ENCODE data around the gene LLGL2.
"Not testable (repeated sequence)": the region's sequence is repeated elsewhere in the genome, so short reads cannot be mapped to it uniquely, and the experiment has no call there.

Gene LLGL2

DNA sequence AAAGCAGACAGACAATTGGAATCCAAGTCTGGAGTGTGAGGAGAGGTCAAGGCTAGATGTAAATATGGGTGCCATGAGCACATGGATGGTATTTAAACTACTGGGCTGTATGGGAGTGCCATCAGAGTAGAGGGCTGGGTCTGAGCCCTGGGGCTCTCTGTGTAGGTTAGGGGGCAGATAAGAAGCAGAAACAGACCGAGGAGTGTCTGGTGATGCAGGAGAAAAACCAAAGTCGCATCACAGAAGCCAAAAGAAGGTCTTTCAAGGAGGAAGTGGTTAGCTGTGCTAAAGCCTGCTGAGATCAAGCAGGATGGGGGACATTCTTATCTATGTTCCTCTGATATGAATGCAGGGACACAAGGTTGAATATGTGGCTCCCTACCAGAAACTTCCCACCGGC lies 7.3 kb upstream of the LLGL2 start:
- in situ Hi-C loops (cut with MboI; ENCODE audit: low pct_unique_long_range_greater_than_20kb, low sequenced_read_pairs, unreplicated experiment): no loop called here

DNA sequence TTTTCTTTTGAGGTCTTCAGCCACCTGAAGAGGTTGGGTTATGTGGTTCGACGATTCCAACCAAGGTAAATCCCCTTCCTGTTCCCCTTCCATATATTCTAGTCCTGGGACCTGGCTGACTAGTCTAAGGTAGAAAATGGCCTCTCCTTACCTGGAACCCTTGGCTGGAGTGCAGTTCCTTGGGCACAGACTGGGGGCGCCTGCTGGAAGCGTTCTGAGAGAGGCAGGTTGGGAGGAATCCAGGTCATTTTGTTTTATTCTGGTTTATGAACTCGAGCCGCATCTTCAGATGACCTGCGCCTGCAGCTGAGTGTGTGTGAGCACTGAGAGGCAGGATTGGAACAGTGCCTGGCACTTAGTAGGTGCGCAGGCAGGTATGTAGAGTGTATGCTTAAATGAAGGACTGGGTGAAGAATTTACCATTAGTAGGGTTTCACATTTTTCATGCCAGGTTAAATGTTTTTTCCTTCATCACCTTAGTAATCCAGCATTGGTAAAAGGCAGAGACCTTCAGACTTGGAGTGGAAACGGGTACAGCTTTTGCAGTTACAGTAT lies 6.4 kb upstream of the LLGL2 start:
- TF ChIP-seq, protein P1, sequence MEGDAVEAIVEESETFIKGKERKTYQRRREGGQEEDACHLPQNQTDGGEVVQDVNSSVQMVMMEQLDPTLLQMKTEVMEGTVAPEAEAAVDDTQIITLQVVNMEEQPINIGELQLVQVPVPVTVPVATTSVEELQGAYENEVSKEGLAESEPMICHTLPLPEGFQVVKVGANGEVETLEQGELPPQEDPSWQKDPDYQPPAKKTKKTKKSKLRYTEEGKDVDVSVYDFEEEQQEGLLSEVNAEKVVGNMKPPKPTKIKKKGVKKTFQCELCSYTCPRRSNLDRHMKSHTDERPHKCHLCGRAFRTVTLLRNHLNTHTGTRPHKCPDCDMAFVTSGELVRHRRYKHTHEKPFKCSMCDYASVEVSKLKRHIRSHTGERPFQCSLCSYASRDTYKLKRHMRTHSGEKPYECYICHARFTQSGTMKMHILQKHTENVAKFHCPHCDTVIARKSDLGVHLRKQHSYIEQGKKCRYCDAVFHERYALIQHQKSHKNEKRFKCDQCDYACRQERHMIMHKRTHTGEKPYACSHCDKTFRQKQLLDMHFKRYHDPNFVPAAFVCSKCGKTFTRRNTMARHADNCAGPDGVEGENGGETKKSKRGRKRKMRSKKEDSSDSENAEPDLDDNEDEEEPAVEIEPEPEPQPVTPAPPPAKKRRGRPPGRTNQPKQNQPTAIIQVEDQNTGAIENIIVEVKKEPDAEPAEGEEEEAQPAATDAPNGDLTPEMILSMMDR (IDR thresholded peaks at IDR 0.05; ENCODE audit: extremely low read depth, insufficient read depth, missing control alignments): no peak
- in situ Hi-C loops (cut with MboI; ENCODE audit: low pct_unique_long_range_greater_than_20kb, low sequenced_read_pairs, unreplicated experiment): no loop called here

More for the DNA sequence above, 7.3 kb upstream of the LLGL2 start:
- peak; percentile 77 for DNase-seq (ENCODE audit: low spot score)
- TF ChIP-seq, protein P1 (IDR thresholded peaks at IDR 0.05; ENCODE audit: extremely low read depth, insufficient read depth, missing control alignments): no peak

DNA sequence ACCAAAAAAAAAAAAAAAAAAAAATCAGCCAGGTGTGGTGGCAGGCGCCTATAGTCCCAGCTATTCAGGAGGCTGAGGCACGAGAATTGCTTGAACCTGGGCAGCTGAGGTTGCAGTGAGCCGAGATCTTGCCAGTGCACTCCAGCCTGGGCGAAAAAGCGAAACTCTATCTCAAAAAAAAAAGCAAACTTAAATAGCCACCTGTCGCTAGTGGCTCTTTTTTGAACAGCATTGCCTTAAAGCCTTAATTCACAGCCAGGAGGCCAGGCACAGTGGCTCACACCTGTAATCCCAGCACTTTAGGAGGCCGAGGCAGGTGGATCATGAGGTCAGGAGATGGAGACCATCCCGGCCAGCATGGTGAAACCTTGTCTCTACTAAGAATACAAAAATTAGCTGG lies 5.1 kb upstream of the LLGL2 start:
- DNase-seq (ENCODE audit: low spot score); in situ Hi-C loops (cut with MboI; ENCODE audit: low pct_unique_long_range_greater_than_20kb, low sequenced_read_pairs, unreplicated experiment): not testable (repeated sequence)

More for the DNA sequence above, 6.4 kb upstream of the LLGL2 start:
- no peak for DNase-seq (ENCODE audit: low spot score)

DNA sequence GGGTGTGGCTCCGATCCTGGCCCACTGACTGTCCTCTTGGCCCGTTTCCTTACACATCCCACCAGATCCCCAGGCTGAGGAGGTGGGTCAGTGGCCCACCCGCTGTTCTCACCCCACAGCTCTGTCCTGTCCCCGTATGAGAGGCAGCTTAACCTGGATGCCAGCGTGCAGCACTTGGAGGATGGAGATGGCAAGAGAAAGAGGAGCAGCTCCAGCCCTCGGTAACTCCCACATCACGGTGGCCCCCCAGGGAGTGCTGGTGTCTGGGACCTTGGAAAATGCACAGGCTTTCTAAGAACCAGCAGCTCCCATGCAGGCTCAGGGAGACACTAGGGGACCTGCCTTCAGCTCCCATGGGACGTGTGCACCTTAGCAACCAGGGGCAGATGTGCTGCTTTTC lies 4.2 kb upstream of the LLGL2 start:
- in situ Hi-C loops (cut with MboI; ENCODE audit: low pct_unique_long_range_greater_than_20kb, low sequenced_read_pairs, unreplicated experiment): no loop called here
- TF ChIP-seq, protein P1 (IDR thresholded peaks at IDR 0.05; ENCODE audit: extremely low read depth, insufficient read depth, missing control alignments): no peak
- no peak for DNase-seq (ENCODE audit: low spot score)

DNA sequence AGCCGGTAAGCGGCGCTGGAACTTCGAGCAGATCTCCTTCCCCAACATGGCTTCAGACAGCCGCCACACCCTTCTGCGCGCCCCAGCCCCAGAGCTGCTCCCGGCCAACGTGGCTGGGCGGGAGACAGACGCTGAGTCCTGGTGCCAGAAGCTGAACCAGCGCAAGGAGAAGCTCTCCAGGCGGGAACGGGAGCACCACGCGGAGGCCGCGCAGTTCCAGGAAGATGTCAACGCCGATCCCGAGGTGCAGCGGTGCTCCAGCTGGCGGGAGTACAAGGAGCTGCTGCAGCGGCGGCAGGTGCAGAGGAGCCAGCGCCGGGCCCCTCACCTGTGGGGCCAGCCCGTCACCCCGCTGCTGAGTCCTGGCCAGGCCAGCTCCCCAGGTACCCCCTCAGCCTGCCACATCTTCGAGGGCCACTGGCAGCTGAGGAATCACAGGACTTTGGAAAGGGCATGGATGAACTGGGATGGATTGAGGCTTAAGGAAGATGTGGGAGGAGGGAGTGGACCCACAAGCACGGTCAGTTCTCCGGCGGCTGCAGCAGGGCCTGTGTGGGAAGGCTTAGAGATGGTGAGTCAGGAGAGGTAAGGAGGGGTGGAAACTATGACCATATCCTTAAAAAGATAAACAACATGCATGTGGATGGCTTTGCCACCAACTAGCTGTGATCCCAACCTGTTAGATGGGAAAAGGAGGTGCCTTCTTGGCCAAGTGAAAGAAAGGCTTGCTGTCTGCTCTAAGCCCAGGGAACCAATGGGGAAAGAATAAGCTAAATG lies 3.4 kb upstream of the LLGL2 start:
- DNase-seq (ENCODE audit: low spot score): no peak
- TF ChIP-seq, protein P1 (IDR thresholded peaks at IDR 0.05; ENCODE audit: extremely low read depth, insufficient read depth, missing control alignments): no peak
- in situ Hi-C loops (cut with MboI; ENCODE audit: low pct_unique_long_range_greater_than_20kb, low sequenced_read_pairs, unreplicated experiment): no loop called here

DNA sequence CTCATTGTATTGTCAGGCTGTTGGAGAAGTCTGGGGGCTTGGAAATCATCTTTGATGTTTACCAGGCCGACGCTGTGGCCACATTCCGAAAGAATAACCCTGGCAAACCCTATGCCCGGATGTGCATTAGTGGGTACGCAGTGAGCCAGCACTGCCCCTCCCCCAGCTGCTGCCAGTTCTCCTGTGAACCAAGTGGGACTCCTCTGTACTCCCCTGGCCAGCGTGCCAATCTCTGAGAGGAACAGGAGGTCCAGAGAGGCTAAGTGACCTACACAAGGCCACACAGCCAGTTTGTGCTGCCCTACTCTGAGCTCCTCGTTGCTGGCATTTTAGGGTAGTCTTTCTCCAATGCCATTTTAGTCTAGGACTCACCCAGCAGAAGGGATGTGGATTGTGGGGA lies 1.9 kb upstream of the LLGL2 start:
- TF ChIP-seq, protein P1 (IDR thresholded peaks at IDR 0.05; ENCODE audit: extremely low read depth, insufficient read depth, missing control alignments): no peak
- in situ Hi-C loops (cut with MboI; ENCODE audit: low pct_unique_long_range_greater_than_20kb, low sequenced_read_pairs, unreplicated experiment): no loop called here
- no peak for DNase-seq (ENCODE audit: low spot score)

DNA sequence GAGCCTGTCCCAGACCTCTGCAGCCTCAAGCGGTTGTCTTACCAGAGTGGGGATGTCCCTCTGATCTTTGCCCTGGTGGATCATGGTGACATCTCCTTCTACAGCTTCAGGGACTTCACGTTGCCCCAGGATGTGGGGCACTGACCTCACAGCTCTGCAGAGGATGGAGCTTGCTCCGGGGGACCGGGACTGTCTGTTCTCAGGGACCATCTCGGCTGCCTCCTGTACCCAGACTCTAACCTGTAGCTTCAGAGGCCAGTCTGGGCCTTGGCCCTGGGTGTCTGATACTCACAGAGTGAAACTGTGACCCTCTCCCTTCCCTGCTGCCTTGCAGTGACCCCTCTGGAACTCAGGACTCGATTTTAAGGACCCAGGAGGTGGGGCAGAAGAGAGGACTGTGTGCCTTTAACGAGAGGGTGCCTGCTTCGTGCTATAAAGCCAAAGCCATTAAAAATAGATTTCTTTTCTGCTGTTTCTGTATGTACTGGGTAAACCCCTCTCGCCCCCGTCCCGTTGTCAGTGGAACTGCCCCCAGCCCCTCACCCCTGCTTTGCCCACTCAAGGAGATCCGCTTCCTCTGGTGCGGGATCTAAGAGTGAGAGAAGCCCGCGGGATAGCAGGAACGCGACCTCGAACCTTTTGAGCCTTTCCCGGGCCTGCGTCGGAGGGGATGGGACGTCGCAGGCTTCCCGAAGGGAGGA lies 1.1 kb upstream of the LLGL2 start:
- TF ChIP-seq, protein P1 (IDR thresholded peaks at IDR 0.05; ENCODE audit: extremely low read depth, insufficient read depth, missing control alignments): no peak
- in situ Hi-C loops (cut with MboI; ENCODE audit: low pct_unique_long_range_greater_than_20kb, low sequenced_read_pairs, unreplicated experiment): no loop called here
- DNase-seq (ENCODE audit: low spot score): no peak
